Measurements from ENCODE around the gene COPS6. TPM values are rescaled to one million over a fixed set of nuclear protein-coding genes. Genes with fewer than 3 reads are reported as not detected.
A peak's percentile ranks its signal among the peaks of the same experiment; 100 is the strongest.

Gene COPS6
- polyA plus RNA-seq, 2 donors = 86.7 to 119 TPM

- Histone ChIP-seq H3K27me3 (ENCODE audit: control insufficient read depth in 1 of 2, insufficient read depth in 2 of 2, low read length in 2 of 2) (no peaks in the 10 kb centered on the region), H3K4me1 (ENCODE audit: control insufficient read depth in 2 of 2, insufficient read depth in 2 of 2, low read length in 1 of 2) (peaks cover 0 to 2% of the 10 kb centered on the region in 2 donors), H3K4me3 (ENCODE audit: low read depth in 1 of 2, low read length in 2 of 2) (no peak overlapping the region), H3K27ac (ENCODE audit: low read depth in 2 of 2, low read length in 1 of 2) (no peak overlapping the region), H3K36me3 (ENCODE audit: control insufficient read depth in 2 of 2, insufficient read depth in 2 of 2, low read length in 1 of 2) (peaks cover 16 to 21% of the 10 kb centered on the region in 2 donors), H3K9me3 (ENCODE audit: control insufficient read depth in 2 of 2, insufficient read depth in 1 of 2, low read depth in 1 of 2, low read length in 1 of 2) (no peaks in the 10 kb centered on the region)
- 93 to 94% methylated on average over 11 of the region's 11 CpGs for WGBS, 2 donors
Observed at GRCh38 chr7:100061518-100062193, 27.1 kb upstream of the COPS6 start.

- Histone ChIP-seq H3K36me3 (ENCODE audit: control insufficient read depth in 2 of 2, insufficient read depth in 2 of 2, low read length in 1 of 2) (peaks cover 9 to 12% of the 10 kb centered on the region in 2 donors), H3K4me1 (ENCODE audit: control insufficient read depth in 2 of 2, insufficient read depth in 2 of 2, low read length in 1 of 2) (no peaks in the 10 kb centered on the region)
Observed at GRCh38 chr7:100063376-100063775, 25.4 kb upstream of the COPS6 start.

GRCh38 chr7:100064162-100064561 is 24.6 kb upstream of the COPS6 start:
- 91 to 93% methylated on average over 9 of the region's 9 CpGs for WGBS, 2 donors
- no peaks in the 10 kb centered on the region for H3K27me3 ChIP-seq (ENCODE audit: control insufficient read depth in 1 of 2, insufficient read depth in 2 of 2, low read length in 2 of 2)
- no peak overlapping the region for H3K27ac ChIP-seq (ENCODE audit: low read depth in 2 of 2, low read length in 1 of 2)
- peaks cover 9 to 12% of the 10 kb centered on the region in 2 donors for H3K36me3 ChIP-seq (ENCODE audit: control insufficient read depth in 2 of 2, insufficient read depth in 2 of 2, low read length in 1 of 2)
- no peaks in the 10 kb centered on the region for H3K4me1 ChIP-seq (ENCODE audit: control insufficient read depth in 2 of 2, insufficient read depth in 2 of 2, low read length in 1 of 2)
- H3K4me3 ChIP-seq (ENCODE audit: low read depth in 1 of 2, low read length in 2 of 2) = no peak overlapping the region
- H3K9me3 ChIP-seq (ENCODE audit: control insufficient read depth in 2 of 2, insufficient read depth in 1 of 2, low read depth in 1 of 2, low read length in 1 of 2) = no peaks in the 10 kb centered on the region

More at GRCh38 chr7:100063376-100063775, 25.4 kb upstream of the COPS6 start:
- Histone ChIP-seq H3K4me3 (ENCODE audit: low read depth in 1 of 2, low read length in 2 of 2) (no peak overlapping the region), H3K9me3 (ENCODE audit: control insufficient read depth in 2 of 2, insufficient read depth in 1 of 2, low read depth in 1 of 2, low read length in 1 of 2) (no peaks in the 10 kb centered on the region), H3K27me3 (ENCODE audit: control insufficient read depth in 1 of 2, insufficient read depth in 2 of 2, low read length in 2 of 2) (no peaks in the 10 kb centered on the region), H3K27ac (ENCODE audit: low read depth in 2 of 2, low read length in 1 of 2) (no peak overlapping the region)
- 92 to 98% methylated on average over 4 of the region's 4 CpGs for WGBS, 2 donors

- H3K4me3 ChIP-seq (ENCODE audit: low read depth in 1 of 2, low read length in 2 of 2) = no peak overlapping the region
- WGBS, 2 donors = 52 to 59% methylated on average over 8 of the region's 8 CpGs
- peaks cover 9 to 17% of the 10 kb centered on the region in 2 donors for H3K36me3 ChIP-seq (ENCODE audit: control insufficient read depth in 2 of 2, insufficient read depth in 2 of 2, low read length in 1 of 2)
- peaks cover 1 to 7% of the 10 kb centered on the region in 2 donors for H3K9me3 ChIP-seq (ENCODE audit: control insufficient read depth in 2 of 2, insufficient read depth in 1 of 2, low read depth in 1 of 2, low read length in 1 of 2)
- H3K27me3 ChIP-seq (ENCODE audit: control insufficient read depth in 1 of 2, insufficient read depth in 2 of 2, low read length in 2 of 2) = no peaks in the 10 kb centered on the region
- peak overlapping the region in 1 of 2 donors; percentile 26 for H3K27ac ChIP-seq (ENCODE audit: low read depth in 2 of 2, low read length in 1 of 2)
- no peaks in the 10 kb centered on the region for H3K4me1 ChIP-seq (ENCODE audit: control insufficient read depth in 2 of 2, insufficient read depth in 2 of 2, low read length in 1 of 2)
Observed at GRCh38 chr7:100065452-100066186, 23.1 kb upstream of the COPS6 start.

GRCh38 chr7:100066953-100067352 is 21.8 kb upstream of the COPS6 start:
- Histone ChIP-seq H3K36me3 (ENCODE audit: control insufficient read depth in 2 of 2, insufficient read depth in 2 of 2, low read length in 1 of 2) (peaks cover 12 to 30% of the 10 kb centered on the region in 2 donors), H3K27ac (ENCODE audit: low read depth in 2 of 2, low read length in 1 of 2) (no peak overlapping the region), H3K9me3 (ENCODE audit: control insufficient read depth in 2 of 2, insufficient read depth in 1 of 2, low read depth in 1 of 2, low read length in 1 of 2) (peaks cover 7 to 20% of the 10 kb centered on the region in 2 donors), H3K4me1 (ENCODE audit: control insufficient read depth in 2 of 2, insufficient read depth in 2 of 2, low read length in 1 of 2) (no peaks in the 10 kb centered on the region), H3K4me3 (ENCODE audit: low read depth in 1 of 2, low read length in 2 of 2) (no peak overlapping the region), H3K27me3 (ENCODE audit: control insufficient read depth in 1 of 2, insufficient read depth in 2 of 2, low read length in 2 of 2) (no peaks in the 10 kb centered on the region)
- 92 to 95% methylated on average over 7 of the region's 7 CpGs for WGBS, 2 donors

- H3K36me3 ChIP-seq (ENCODE audit: control insufficient read depth in 2 of 2, insufficient read depth in 2 of 2, low read length in 1 of 2) = peaks cover 34 to 44% of the 10 kb centered on the region in 2 donors
- no peaks in the 10 kb centered on the region for H3K4me1 ChIP-seq (ENCODE audit: control insufficient read depth in 2 of 2, insufficient read depth in 2 of 2, low read length in 1 of 2)
- no peaks in the 10 kb centered on the region for H3K27me3 ChIP-seq (ENCODE audit: control insufficient read depth in 1 of 2, insufficient read depth in 2 of 2, low read length in 2 of 2)
- peaks cover 13 to 31% of the 10 kb centered on the region in 2 donors for H3K9me3 ChIP-seq (ENCODE audit: control insufficient read depth in 2 of 2, insufficient read depth in 1 of 2, low read depth in 1 of 2, low read length in 1 of 2)
- WGBS, 2 donors = 94 to 96% methylated on average over 5 of the region's 5 CpGs
- no peak overlapping the region for H3K27ac ChIP-seq (ENCODE audit: low read depth in 2 of 2, low read length in 1 of 2)
- H3K4me3 ChIP-seq (ENCODE audit: low read depth in 1 of 2, low read length in 2 of 2) = no peak overlapping the region
Observed at GRCh38 chr7:100069991-100070390, 18.8 kb upstream of the COPS6 start.

GRCh38 chr7:100071018-100071723 is 17.6 kb upstream of the COPS6 start:
- H3K27me3 ChIP-seq (ENCODE audit: control insufficient read depth in 1 of 2, insufficient read depth in 2 of 2, low read length in 2 of 2) = no peaks in the 10 kb centered on the region
- no peaks in the 10 kb centered on the region for H3K4me1 ChIP-seq (ENCODE audit: control insufficient read depth in 2 of 2, insufficient read depth in 2 of 2, low read length in 1 of 2)
- no peak overlapping the region for H3K4me3 ChIP-seq (ENCODE audit: low read depth in 1 of 2, low read length in 2 of 2)
- H3K36me3 ChIP-seq (ENCODE audit: control insufficient read depth in 2 of 2, insufficient read depth in 2 of 2, low read length in 1 of 2) = peaks cover 41 to 52% of the 10 kb centered on the region in 2 donors
- 98% methylated on average over 11 of the region's 11 CpGs for WGBS, 2 donors
- no peak overlapping the region for H3K27ac ChIP-seq (ENCODE audit: low read depth in 2 of 2, low read length in 1 of 2)
- H3K9me3 ChIP-seq (ENCODE audit: control insufficient read depth in 2 of 2, insufficient read depth in 1 of 2, low read depth in 1 of 2, low read length in 1 of 2) = peaks cover 13 to 36% of the 10 kb centered on the region in 2 donors

GRCh38 chr7:100072462-100072861 is 16.3 kb upstream of the COPS6 start:
- no peaks in the 10 kb centered on the region for H3K27me3 ChIP-seq (ENCODE audit: control insufficient read depth in 1 of 2, insufficient read depth in 2 of 2, low read length in 2 of 2)
- peaks cover 43 to 59% of the 10 kb centered on the region in 2 donors for H3K36me3 ChIP-seq (ENCODE audit: control insufficient read depth in 2 of 2, insufficient read depth in 2 of 2, low read length in 1 of 2)
- no peaks in the 10 kb centered on the region for H3K4me1 ChIP-seq (ENCODE audit: control insufficient read depth in 2 of 2, insufficient read depth in 2 of 2, low read length in 1 of 2)
- 97 to 99% methylated on average over 10 of the region's 10 CpGs for WGBS, 2 donors
- H3K27ac ChIP-seq (ENCODE audit: low read depth in 2 of 2, low read length in 1 of 2) = no peak overlapping the region
- no peak overlapping the region for H3K4me3 ChIP-seq (ENCODE audit: low read depth in 1 of 2, low read length in 2 of 2)
- H3K9me3 ChIP-seq (ENCODE audit: control insufficient read depth in 2 of 2, insufficient read depth in 1 of 2, low read depth in 1 of 2, low read length in 1 of 2) = peaks cover 13 to 36% of the 10 kb centered on the region in 2 donors

GRCh38 chr7:100074841-100075240 is 13.9 kb upstream of the COPS6 start:
- Histone ChIP-seq H3K9me3 (ENCODE audit: control insufficient read depth in 2 of 2, insufficient read depth in 1 of 2, low read depth in 1 of 2, low read length in 1 of 2) (peaks cover 13 to 36% of the 10 kb centered on the region in 2 donors), H3K36me3 (ENCODE audit: control insufficient read depth in 2 of 2, insufficient read depth in 2 of 2, low read length in 1 of 2) (peaks cover 46 to 63% of the 10 kb centered on the region in 2 donors)
- 95 to 96% methylated on average over 7 of the region's 7 CpGs for WGBS, 2 donors

More at GRCh38 chr7:100074841-100075240, 13.9 kb upstream of the COPS6 start:
- Histone ChIP-seq H3K4me1 (ENCODE audit: control insufficient read depth in 2 of 2, insufficient read depth in 2 of 2, low read length in 1 of 2) (no peaks in the 10 kb centered on the region), H3K4me3 (ENCODE audit: low read depth in 1 of 2, low read length in 2 of 2) (no peak overlapping the region), H3K27me3 (ENCODE audit: control insufficient read depth in 1 of 2, insufficient read depth in 2 of 2, low read length in 2 of 2) (no peaks in the 10 kb centered on the region), H3K27ac (ENCODE audit: low read depth in 2 of 2, low read length in 1 of 2) (no peak overlapping the region)
